Measurements from ENCODE around the gene BGN.

- no peak for TF ChIP-seq ZFP41 (tag by site-specific recombination; IDR thresholded peaks at IDR 0.05; ENCODE audit: borderline replicate concordance)
- TF ChIP-seq ZNF660 (tag by site-specific recombination; IDR thresholded peaks at IDR 0.05) = no peak
- no peak for TF ChIP-seq TRIM28 (IDR thresholded peaks at IDR 0.05; ENCODE audit: borderline replicate concordance, low read length)
- TF ChIP-seq ZNF280D (tag by site-specific recombination; IDR thresholded peaks at IDR 0.05) = no peak
- TF ChIP-seq TSHZ1 (tag by site-specific recombination; IDR thresholded peaks at IDR 0.05; ENCODE audit: borderline replicate concordance) = no peak
- TF ChIP-seq, protein P1, sequence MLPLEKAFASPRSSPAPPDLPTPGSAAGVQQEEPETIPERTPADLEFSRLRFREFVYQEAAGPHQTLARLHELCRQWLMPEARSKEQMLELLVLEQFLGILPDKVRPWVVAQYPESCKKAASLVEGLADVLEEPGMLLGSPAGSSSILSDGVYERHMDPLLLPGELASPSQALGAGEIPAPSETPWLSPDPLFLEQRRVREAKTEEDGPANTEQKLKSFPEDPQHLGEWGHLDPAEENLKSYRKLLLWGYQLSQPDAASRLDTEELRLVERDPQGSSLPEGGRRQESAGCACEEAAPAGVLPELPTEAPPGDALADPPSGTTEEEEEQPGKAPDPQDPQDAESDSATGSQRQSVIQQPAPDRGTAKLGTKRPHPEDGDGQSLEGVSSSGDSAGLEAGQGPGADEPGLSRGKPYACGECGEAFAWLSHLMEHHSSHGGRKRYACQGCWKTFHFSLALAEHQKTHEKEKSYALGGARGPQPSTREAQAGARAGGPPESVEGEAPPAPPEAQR (tag by site-specific recombination; IDR thresholded peaks at IDR 0.05) = no peak
- TF ChIP-seq CTCF (tag by site-specific recombination; IDR thresholded peaks at IDR 0.05) = no peak
These were observed 17.4 kb upstream of the BGN start for GRCh38 chrX:153477364-153477857.
